HCT116 (cell line): ENCODE data around the gene ASB7.

ENCODE experiments used
- EZH2 ChIP-seq: fragments of 200-600 bp; sonication (generic); IDR thresholded peaks from 2 replicates; pipeline ENCODE4 v1.6.1; 2017; ENCODE audit warnings: antibody characterized with exemption, mixed run types
- EZH2phosphoT487 ChIP-seq: fragments of 200-600 bp; IDR thresholded peaks from 2 replicates; pipeline ENCODE4 v1.6.1; 2018; ENCODE audit warnings: antibody characterized with exemption, borderline replicate concordance
- POLR2A ChIP-seq: IDR thresholded peaks from 2 replicates; pipeline ENCODE4 v1.7.0; 2011; ENCODE audit warnings: borderline replicate concordance; ENCODE audit not compliant: insufficient read depth, insufficient read length; ENCODE audit errors: extremely low read depth
- POLR2AphosphoS5 ChIP-seq: IDR thresholded peaks from 2 replicates; pipeline ENCODE4 v1.6.1; 2011; ENCODE audit warnings: mild to moderate bottlenecking, low read depth, low read length, moderate library complexity
- TCF7L2 ChIP-seq: IDR thresholded peaks from 2 replicates; pipeline ENCODE4 v1.7.0; 2011; ENCODE audit warnings: borderline replicate concordance, inconsistent platforms; ENCODE audit not compliant: insufficient read depth, insufficient read length; ENCODE audit errors: extremely low read depth
- TF ChIP-seq, protein P1 (sequence below), 3 experiments: fragments of 200-600 bp in 1 of 3; sonication (generic) in 1 of 3; IDR thresholded peaks in 2 of 3; conservative IDR thresholded peaks in 1 of 3; 2 replicates each; pipeline ENCODE4 v1.5.1; 2012 to 2017; ENCODE audit warnings: low read depth in 2 of 3, low read length in 2 of 3, antibody characterized with exemption in 1 of 3, borderline replicate concordance in 1 of 3, control low read depth in 1 of 3, mild to moderate bottlenecking in 1 of 3, mixed read lengths in 1 of 3, mixed run types in 1 of 3, moderate library complexity in 1 of 3; ENCODE audit not compliant: insufficient read depth in 1 of 3
- TF ChIP-seq, protein P2 (sequence below): IDR thresholded peaks from 2 replicates; pipeline ENCODE4 v1.6.1; 2012

DNA sequence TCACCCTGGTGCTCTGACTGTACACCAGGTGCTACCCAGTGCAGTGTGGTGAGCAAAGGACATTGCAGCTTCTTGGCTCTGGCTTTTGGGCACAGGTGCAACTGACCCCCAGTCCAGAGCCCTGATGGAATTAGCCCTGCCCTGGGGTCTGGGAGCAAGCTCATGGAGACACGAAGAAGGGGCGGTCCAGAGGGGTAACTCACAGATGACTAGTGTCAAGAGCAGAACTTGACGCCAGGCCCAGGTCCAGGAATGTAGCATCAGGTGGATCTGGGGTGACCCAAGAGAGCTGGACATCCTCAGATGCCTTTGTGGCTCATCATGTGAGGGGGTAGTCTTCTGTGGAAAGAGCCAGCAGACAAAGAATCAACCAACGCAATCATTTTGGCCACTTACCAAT, 88.9 kb downstream of the ASB7 start:
- TF ChIP-seq, protein P1, sequence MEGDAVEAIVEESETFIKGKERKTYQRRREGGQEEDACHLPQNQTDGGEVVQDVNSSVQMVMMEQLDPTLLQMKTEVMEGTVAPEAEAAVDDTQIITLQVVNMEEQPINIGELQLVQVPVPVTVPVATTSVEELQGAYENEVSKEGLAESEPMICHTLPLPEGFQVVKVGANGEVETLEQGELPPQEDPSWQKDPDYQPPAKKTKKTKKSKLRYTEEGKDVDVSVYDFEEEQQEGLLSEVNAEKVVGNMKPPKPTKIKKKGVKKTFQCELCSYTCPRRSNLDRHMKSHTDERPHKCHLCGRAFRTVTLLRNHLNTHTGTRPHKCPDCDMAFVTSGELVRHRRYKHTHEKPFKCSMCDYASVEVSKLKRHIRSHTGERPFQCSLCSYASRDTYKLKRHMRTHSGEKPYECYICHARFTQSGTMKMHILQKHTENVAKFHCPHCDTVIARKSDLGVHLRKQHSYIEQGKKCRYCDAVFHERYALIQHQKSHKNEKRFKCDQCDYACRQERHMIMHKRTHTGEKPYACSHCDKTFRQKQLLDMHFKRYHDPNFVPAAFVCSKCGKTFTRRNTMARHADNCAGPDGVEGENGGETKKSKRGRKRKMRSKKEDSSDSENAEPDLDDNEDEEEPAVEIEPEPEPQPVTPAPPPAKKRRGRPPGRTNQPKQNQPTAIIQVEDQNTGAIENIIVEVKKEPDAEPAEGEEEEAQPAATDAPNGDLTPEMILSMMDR (IDR thresholded peaks at IDR 0.05 in 2 of 3, conservative IDR thresholded peaks at IDR 0.05 in 1 of 3; ENCODE audit: borderline replicate concordance in 1 of 3, insufficient read depth in 1 of 3, low read depth in 2 of 3, low read length in 2 of 3) = no peak
- TF ChIP-seq EZH2phosphoT487 (no peak), EZH2 (no peak), POLR2AphosphoS5 (no peak), TCF7L2 (no peak), POLR2A (no peak)
- TF ChIP-seq, protein P2, sequence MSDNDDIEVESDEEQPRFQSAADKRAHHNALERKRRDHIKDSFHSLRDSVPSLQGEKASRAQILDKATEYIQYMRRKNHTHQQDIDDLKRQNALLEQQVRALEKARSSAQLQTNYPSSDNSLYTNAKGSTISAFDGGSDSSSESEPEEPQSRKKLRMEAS = no peak
